KMS-11 (cell line): Measurements from ENCODE around the gene UTP3.

Experiments
- H2AFZ ChIP-seq: fragments of 200-600 bp; sonication (generic); 2 replicates; pipeline ENCODE4 v1.6.1; 2016; ENCODE audit warnings: antibody characterized with exemption, mixed run types, low read depth
- H3K27ac ChIP-seq: fragments of 200-600 bp; sonication (generic); 2 replicates; pipeline ENCODE4 v1.6.1; 2016; ENCODE audit warnings: mild to moderate bottlenecking, mixed run types
- H3K27me3 ChIP-seq: fragments of 200-600 bp; sonication (generic); 2 replicates; pipeline ENCODE4 v1.6.1; 2017; ENCODE audit warnings: mild to moderate bottlenecking, low read depth, mixed run types, moderate library complexity; ENCODE audit not compliant: insufficient read depth
- H3K36me3 ChIP-seq: fragments of 200-600 bp; sonication (generic); 2 replicates; pipeline ENCODE4 v1.6.1; 2017; ENCODE audit warnings: mild to moderate bottlenecking, mixed run types; ENCODE audit not compliant: insufficient read depth
- H3K4me1 ChIP-seq: fragments of 200-600 bp; sonication (generic); 2 replicates; pipeline ENCODE4 v1.6.1; 2016; ENCODE audit warnings: mild to moderate bottlenecking, low read depth, mixed run types; ENCODE audit not compliant: poor library complexity, severe bottlenecking
- H3K4me2 ChIP-seq: fragments of 200-600 bp; sonication (generic); 2 replicates; pipeline ENCODE4 v1.7.0; 2016; ENCODE audit warnings: mild to moderate bottlenecking, mixed run types
- H3K4me3 ChIP-seq: fragments of 200-600 bp; sonication (generic); IDR thresholded peaks from 2 replicates; pipeline ENCODE4 v1.6.1; 2017; ENCODE audit warnings: low read depth, low read length, mixed read lengths; ENCODE audit not compliant: insufficient read depth
- H3K79me2 ChIP-seq: fragments of 200-600 bp; sonication (generic); 2 replicates; pipeline ENCODE4 v1.6.1; 2016; ENCODE audit warnings: low read depth, mixed run types; ENCODE audit not compliant: insufficient read depth
- H3K9ac ChIP-seq: fragments of 200-600 bp; sonication (generic); 2 replicates; pipeline ENCODE4 v1.6.1; 2016; ENCODE audit warnings: mild to moderate bottlenecking, mixed run types
- H4K20me1 ChIP-seq: fragments of 200-600 bp; sonication (generic); 2 replicates; pipeline ENCODE4 v1.6.1; 2016; ENCODE audit warnings: mild to moderate bottlenecking, mixed run types; ENCODE audit not compliant: insufficient read depth
- TF ChIP-seq, protein P1 (sequence below): fragments of 200-600 bp; sonication (generic); conservative IDR thresholded peaks from 2 replicates; pipeline ENCODE4 v1.6.1; 2017; ENCODE audit warnings: low read depth, mild to moderate bottlenecking, antibody characterized with exemption, low read length, moderate library complexity, mixed read lengths

UTP3 gene

DNA sequence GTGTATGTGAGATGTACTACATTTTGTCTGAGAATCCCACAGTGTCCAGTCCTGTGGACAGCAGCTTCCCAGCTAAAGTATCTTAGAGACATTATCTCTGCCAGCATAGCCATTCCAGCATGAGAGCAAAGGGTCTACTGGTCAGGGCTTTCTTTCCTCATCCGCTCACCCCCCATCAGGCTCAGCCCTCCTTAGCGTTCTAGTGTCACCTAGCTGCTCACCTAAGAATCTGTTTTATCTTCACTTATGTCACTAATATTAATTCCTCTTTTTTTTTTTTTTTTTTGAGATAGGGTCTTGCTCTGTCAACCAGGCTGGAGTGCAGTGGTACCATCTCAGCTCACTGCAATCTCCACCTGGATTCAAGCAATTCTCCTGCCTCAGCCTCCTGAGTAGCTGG, 49.1 kb downstream of the UTP3 start:
- Histone ChIP-seq H3K27me3 (no peaks in the 10 kb centered on the region), H3K4me1 (peaks cover 66% of the 10 kb centered on the region), H3K4me2 (peak overlapping the region; percentile 95), H3K4me3 (no peak overlapping the region), H3K36me3 (no peaks in the 10 kb centered on the region), H2AFZ (no peak overlapping the region), H3K27ac (peak overlapping the region; percentile 12; the same call in 1 of the 2 replicates), H4K20me1 (no peaks in the 10 kb centered on the region; the same call in 1 of the 2 replicates), H3K9ac (no peak overlapping the region), H3K79me2 (peaks cover 35% of the 10 kb centered on the region; the same call in 1 of the 2 replicates)
- TF ChIP-seq, protein P1, sequence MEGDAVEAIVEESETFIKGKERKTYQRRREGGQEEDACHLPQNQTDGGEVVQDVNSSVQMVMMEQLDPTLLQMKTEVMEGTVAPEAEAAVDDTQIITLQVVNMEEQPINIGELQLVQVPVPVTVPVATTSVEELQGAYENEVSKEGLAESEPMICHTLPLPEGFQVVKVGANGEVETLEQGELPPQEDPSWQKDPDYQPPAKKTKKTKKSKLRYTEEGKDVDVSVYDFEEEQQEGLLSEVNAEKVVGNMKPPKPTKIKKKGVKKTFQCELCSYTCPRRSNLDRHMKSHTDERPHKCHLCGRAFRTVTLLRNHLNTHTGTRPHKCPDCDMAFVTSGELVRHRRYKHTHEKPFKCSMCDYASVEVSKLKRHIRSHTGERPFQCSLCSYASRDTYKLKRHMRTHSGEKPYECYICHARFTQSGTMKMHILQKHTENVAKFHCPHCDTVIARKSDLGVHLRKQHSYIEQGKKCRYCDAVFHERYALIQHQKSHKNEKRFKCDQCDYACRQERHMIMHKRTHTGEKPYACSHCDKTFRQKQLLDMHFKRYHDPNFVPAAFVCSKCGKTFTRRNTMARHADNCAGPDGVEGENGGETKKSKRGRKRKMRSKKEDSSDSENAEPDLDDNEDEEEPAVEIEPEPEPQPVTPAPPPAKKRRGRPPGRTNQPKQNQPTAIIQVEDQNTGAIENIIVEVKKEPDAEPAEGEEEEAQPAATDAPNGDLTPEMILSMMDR = no peak

DNA sequence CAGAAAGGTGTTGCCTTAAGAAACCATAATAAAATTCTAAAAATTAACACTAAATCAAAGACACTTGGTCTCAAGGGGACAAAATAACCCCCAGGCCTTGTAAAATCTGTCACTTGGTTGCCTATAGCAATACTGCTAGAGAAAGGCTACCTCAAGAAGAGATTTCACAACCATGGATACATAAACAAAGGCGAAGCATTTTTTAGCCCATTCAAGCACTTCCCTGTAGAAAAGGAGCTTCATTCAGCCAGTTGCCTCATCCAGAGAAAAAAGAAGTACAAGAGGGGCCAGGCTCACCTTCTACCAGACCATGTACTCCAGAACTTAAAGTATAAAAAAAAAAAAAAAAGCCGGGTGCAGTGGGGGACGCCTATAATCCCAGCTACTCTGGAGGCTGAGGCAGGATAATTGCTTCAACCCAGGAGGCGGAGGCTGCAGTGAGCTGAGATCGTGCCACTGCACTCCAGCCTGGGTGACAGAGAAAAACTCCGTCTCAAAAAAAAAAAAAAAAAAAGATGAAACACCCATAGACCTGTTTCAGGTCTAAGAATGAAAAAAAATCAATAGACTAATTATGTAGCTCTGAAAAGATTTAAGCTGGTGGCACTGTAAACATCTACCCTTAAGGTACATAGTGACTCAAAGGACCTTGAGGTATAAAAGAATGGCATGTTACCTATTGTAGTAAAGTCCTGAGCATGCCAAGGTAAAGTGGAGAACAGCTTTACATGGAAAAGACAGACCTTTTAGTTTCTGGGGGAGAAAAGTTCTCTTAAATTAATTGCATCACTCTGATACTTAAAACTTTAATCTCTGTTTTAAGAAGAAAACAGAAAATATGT, 51.4 kb downstream of the UTP3 start:
- H3K9ac ChIP-seq = no peak overlapping the region
- no peaks in the 10 kb centered on the region for H3K27me3 ChIP-seq
- H3K4me3 ChIP-seq = no peak overlapping the region
- TF ChIP-seq, protein P1 = no peak
- peaks cover 49% of the 10 kb centered on the region for H3K4me1 ChIP-seq
- H4K20me1 ChIP-seq = no peaks in the 10 kb centered on the region; the same call in 1 of the 2 replicates
- H3K27ac ChIP-seq = no peak overlapping the region
- H2AFZ ChIP-seq = no peak overlapping the region
- no peak overlapping the region for H3K4me2 ChIP-seq
- H3K79me2 ChIP-seq = peaks cover 28% of the 10 kb centered on the region; the same call in 1 of the 2 replicates
- no peaks in the 10 kb centered on the region for H3K36me3 ChIP-seq
